A673 (cell line): ENCODE data around the gene FRMD1. TPM values are rescaled to one million over a fixed set of nuclear protein-coding genes. Genes with fewer than 3 reads are reported as not detected.

Experiments used
- BruUV-seq: library from RNA; stranded (reverse); fragments of 400-500 nt; replicated peaks from 2 replicates; lab custom pipeline; 2021; lab: Mats Ljungman, UMichigan
- CTCF ChIA-PET: fragments of 300-600 bp; sonication (Branson Sonifier 250); formaldehyde crosslinking; loops from one replicate; lab custom pipeline; 2022; ENCODE audit warnings: antibody characterized with exemption; lab: Charles Lee
- POLR2A ChIA-PET: fragments of 300-600 bp; sonication (Branson Sonifier 250); formaldehyde crosslinking; loops from one replicate; lab custom pipeline; 2022; ENCODE audit warnings: antibody characterized with exemption; ENCODE audit not compliant: low non-redundant PET; lab: Charles Lee
- DNase-seq: peaks from one replicate; pipeline ENCODE4 v3.0.0-alpha.2; 2015; ENCODE audit warnings: low spot score
- H3K27ac ChIP-seq: fragments of 200-600 bp; sonication (generic); 2 replicates; pipeline ENCODE4 v1.5.1; 2016; ENCODE audit warnings: mixed run types, low read depth, mild to moderate bottlenecking, mixed read lengths, antibody characterized with exemption, low read length; ENCODE audit not compliant: poor library complexity, severe bottlenecking
- H3K27me3 ChIP-seq: fragments of 200-600 bp; sonication (generic); replicated peaks from 2 replicates; pipeline ENCODE4 v1.6.1; 2017; ENCODE audit warnings: mixed run types, low read depth, mild to moderate bottlenecking, mixed read lengths, antibody characterized with exemption, low read length; ENCODE audit not compliant: insufficient read depth, poor library complexity
- H3K36me3 ChIP-seq: fragments of 200-600 bp; sonication (generic); 2 replicates; pipeline ENCODE4 v1.6.1; 2016; ENCODE audit warnings: mixed run types, mild to moderate bottlenecking, mixed read lengths, antibody characterized with exemption, low read length; ENCODE audit not compliant: insufficient read depth, poor library complexity, severe bottlenecking
- H3K4me1 ChIP-seq: fragments of 200-600 bp; sonication (generic); 2 replicates; pipeline ENCODE4 v1.6.1; 2017; ENCODE audit warnings: mixed run types, mild to moderate bottlenecking, mixed read lengths, antibody characterized with exemption, low read length; ENCODE audit not compliant: insufficient read depth, poor library complexity, severe bottlenecking
- H3K4me3 ChIP-seq: fragments of 200-600 bp; sonication (generic); 2 replicates; pipeline ENCODE4 v1.5.1; 2016; ENCODE audit warnings: low read depth, mixed run types, mild to moderate bottlenecking, mixed read lengths, low read length; ENCODE audit not compliant: poor library complexity, severe bottlenecking
- H3K9me3 ChIP-seq: fragments of 200-600 bp; sonication (generic); 2 replicates; pipeline ENCODE4 v1.6.1; 2016; ENCODE audit warnings: mixed run types, low read depth, mild to moderate bottlenecking, mixed read lengths, antibody characterized with exemption, low read length; ENCODE audit not compliant: poor library complexity, severe bottlenecking
- CTCF ChIP-seq: fragments of 300-800, 200-600 bp; sonication (generic); conservative IDR thresholded peaks from 2 replicates; pipeline ENCODE4 v1.5.1; 2017; ENCODE audit warnings: low read depth, mild to moderate bottlenecking, antibody characterized with exemption, low read length, moderate library complexity, mixed read lengths
- EZH2 ChIP-seq: fragments of 200-600 bp; sonication (generic); IDR thresholded peaks from 2 replicates; pipeline ENCODE4 v1.6.1; 2017; ENCODE audit warnings: borderline replicate concordance, low read depth, mild to moderate bottlenecking, mixed read lengths, antibody characterized with exemption, low read length; ENCODE audit not compliant: poor library complexity, severe bottlenecking
- intact Hi-C: fragments of 100-400 bp; cut with micrococcal nuclease; formaldehyde crosslinking; loops from one replicate; pipeline ENCODE4 v1.10.0; 2022; ENCODE audit not compliant: unreplicated experiment
- total RNA-seq: library from RNA; stranded (reverse); gene quantifications from 2 replicates; pipeline ENCODE4 v1.2.3, GENCODE V29; 2021

FRMD1 gene
- total RNA-seq, 1 experiment from 2014 or later: not detected

- no peak for TF ChIP-seq CTCF
- TF ChIP-seq EZH2: no peak
- BruUV-seq: no TSS peak
- H3K27ac ChIP-seq: no peak overlapping the region
- ChIA-PET CTCF (no interaction called here), POLR2A (no interaction called here)
- intact Hi-C loops: no loop called here
- no peaks in the 10 kb centered on the region for H3K9me3 ChIP-seq
- no peak overlapping the region for H3K4me3 ChIP-seq
- H3K4me1 ChIP-seq: no peaks in the 10 kb centered on the region
- no peaks in the 10 kb centered on the region for H3K36me3 ChIP-seq
- no peak for DNase-seq
- H3K27me3 ChIP-seq: no peaks in the 10 kb centered on the region
Observed at GRCh38 chr6:168021581-168021980, 57.4 kb downstream of the FRMD1 start.

- H3K4me3 ChIP-seq: no peak overlapping the region
- intact Hi-C loops: no loop called here
- no TSS peak for BruUV-seq
- POLR2A ChIA-PET: no interaction called here
- no peaks in the 10 kb centered on the region for H3K4me1 ChIP-seq
- H3K27ac ChIP-seq: no peak overlapping the region
- no peaks in the 10 kb centered on the region for H3K9me3 ChIP-seq
- no peak for TF ChIP-seq CTCF
- no peak for TF ChIP-seq EZH2
- no peak for DNase-seq
- CTCF ChIA-PET: no interaction called here
- no peaks in the 10 kb centered on the region for H3K36me3 ChIP-seq
- H3K27me3 ChIP-seq: no peaks in the 10 kb centered on the region
Observed at GRCh38 chr6:168020242-168020641, 58.8 kb downstream of the FRMD1 start.

- CTCF ChIA-PET: no interaction called here
- no TSS peak for BruUV-seq
Observed at GRCh38 chr6:168018664-168019063, 60.3 kb downstream of the FRMD1 start.

More at GRCh38 chr6:168018664-168019063, 60.3 kb downstream of the FRMD1 start:
- Histone ChIP-seq H3K9me3 (no peaks in the 10 kb centered on the region), H3K27ac (no peak overlapping the region), H3K27me3 (no peaks in the 10 kb centered on the region), H3K4me1 (no peaks in the 10 kb centered on the region), H3K36me3 (no peaks in the 10 kb centered on the region), H3K4me3 (no peak overlapping the region)
- DNase-seq: no peak
- POLR2A ChIA-PET: no interaction called here
- TF ChIP-seq EZH2 (no peak), CTCF (no peak)
- intact Hi-C loops: no loop called here
